Stomach (tissue), 9 donors: ENCODE data around the gene LIAS. TPM values are rescaled to one million over a fixed set of nuclear protein-coding genes. Genes with fewer than 3 reads are reported as not detected.

Source experiments
- DNase-seq, 2 donors: peaks; one replicate each; pipeline versions ENCODE4 v3.0.0 to v3.0.0-alpha.2; 2013 to 2019
- H3K27ac ChIP-seq, 5 donors: fragments of 200-600 bp in 4 of 5; sonication (generic) in 4 of 5; one replicate each; pipeline ENCODE4 v1.5.1; 2013 to 2019; ENCODE audit warnings: mild to moderate bottlenecking in 1 of 5, moderate library complexity in 1 of 5
- H3K27me3 ChIP-seq, 3 donors: fragments of 200-600 bp; sonication (generic); one replicate each; pipeline ENCODE4 v1.5.1; 2017 to 2019; ENCODE audit warnings: mixed run types in 1 of 3
- H3K36me3 ChIP-seq, 4 donors: fragments of 200-600 bp; sonication (generic); 1 replicate in 3 of 4; 2 replicates in 1 of 4; pipeline ENCODE4 v1.5.1; 2016 to 2019
- H3K4me1 ChIP-seq, 4 donors: fragments of 200-600 bp; sonication (generic); one replicate each; pipeline ENCODE4 v1.5.1; 2016 to 2019
- H3K4me3 ChIP-seq, 4 donors: fragments of 200-600 bp; sonication (generic) in 3 of 4; one replicate each; pipeline ENCODE4 v1.5.1; 2016 to 2019; ENCODE audit warnings: mild to moderate bottlenecking in 1 of 4
- H3K9me3 ChIP-seq, 4 donors: fragments of 200-600 bp; sonication (generic); one replicate each; pipeline ENCODE4 v1.5.1; 2016 to 2019
- CTCF ChIP-seq, 7 experiments: fragments of 450-650 bp in 4 of 7; fragments of 200-600 bp in 3 of 7; sonication (generic) in 3 of 7; IDR thresholded peaks; one replicate each; pipeline ENCODE4 v1.5.1; 2016 to 2019; ENCODE audit warnings: antibody characterized with exemption in 7 of 7, control low read depth in 2 of 7, mild to moderate bottlenecking in 1 of 7
- EP300 ChIP-seq: sonication (generic); formaldehyde crosslinking; IDR thresholded peaks from one replicate; pipeline ENCODE4 v1.6.1; 2017; ENCODE audit warnings: antibody characterized with exemption
- POLR2A ChIP-seq, 4 donors: fragments of 450-650 bp; IDR thresholded peaks; one replicate each; pipeline ENCODE4 v1.6.1; 2016; ENCODE audit warnings: antibody characterized with exemption in 4 of 4, control low read depth in 2 of 4, mild to moderate bottlenecking in 1 of 4, moderate library complexity in 1 of 4
- POLR2AphosphoS5 ChIP-seq, 3 donors: sonication (generic); formaldehyde crosslinking; IDR thresholded peaks; one replicate each; pipeline ENCODE4 v1.6.1; 2016; ENCODE audit warnings: antibody characterized with exemption in 3 of 3
- WGBS, 5 donors: extraction: QIAGEN DNeasy Blood & Tissue Kit in 3 of 5; methylation state at CpG; one replicate each; pipeline versions ENCODE4 v1.1.5 to v1.1.7; 2013 to 2018; 5-methylcytosine and 5-hydroxymethylcytosine counted together
- intact Hi-C: fragments of 100-400 bp; cut with DNase I; formaldehyde crosslinking; loops from one replicate; pipeline ENCODE4 v1.15.1; 2023; ENCODE audit warnings: low total_unique reads
- polyA plus RNA-seq, 3 donors: library from polyadenylated mRNA; stranded (reverse); fragments of 200-250 nt; gene quantifications; one replicate each; pipeline ENCODE4 v1.2.3, GENCODE V29; 2013
- total RNA-seq, 5 donors: library from RNA; depleted of rRNA; stranded (reverse); fragments of >200 nt; gene quantifications; one replicate each; pipeline versions ENCODE4 v1.1.0 to v1.2.3, GENCODE V29; 2014 to 2016
- donor health status: healthy with polysubstance abuse.
- donor health status: Bipolar disorder and iron deficiency.
- donor health status: healthy.

LIAS gene
- total and polyA plus RNA-seq, 8 donors = 10.4 to 36.2 (median 18.5) TPM

- H3K9me3 ChIP-seq = no peaks in the 10 kb centered on the region
- TF ChIP-seq CTCF (IDR thresholded peaks at IDR 0.05) (no peak), POLR2A (IDR thresholded peaks at IDR 0.05) (no peak), POLR2AphosphoS5 (IDR thresholded peaks at IDR 0.05) (no peak), EP300 (no peak)
- no peaks in the 10 kb centered on the region for H3K27me3 ChIP-seq
- no peak overlapping the region for H3K27ac ChIP-seq
- no peak for DNase-seq
- H3K4me1 ChIP-seq = no peaks in the 10 kb centered on the region
- no peak overlapping the region for H3K4me3 ChIP-seq
- peaks cover 0 to 66% (median 60%) of the 10 kb centered on the region in 4 donors for H3K36me3 ChIP-seq
- intact Hi-C loops = loop anchor here (10.0 kb wide), 1 partner anchor 188 kb away; no protein-coding TSS in a partner anchor
- WGBS, 5 donors = 72 to 93% (median 87%) methylated on average over 5 of the region's 5 CpGs
Measured at GRCh38 chr4:39476187-39476895, 17.5 kb downstream of the LIAS start.

- Histone ChIP-seq H3K36me3 (peaks cover 0 to 31% (median 24%) of the 10 kb centered on the region in 4 donors), H3K4me3 (no peak overlapping the region), H3K4me1 (no peaks in the 10 kb centered on the region), H3K27ac (no peak overlapping the region), H3K27me3 (no peaks in the 10 kb centered on the region), H3K9me3 (peaks cover 0 to 10% (median 0%) of the 10 kb centered on the region in 4 donors)
- DNase-seq = no peak
- no peak for TF ChIP-seq EP300
- TF ChIP-seq CTCF (IDR thresholded peaks at IDR 0.05) = no peak
- no peak for TF ChIP-seq POLR2AphosphoS5 (IDR thresholded peaks at IDR 0.05)
- TF ChIP-seq POLR2A (IDR thresholded peaks at IDR 0.05) = no peak
- intact Hi-C loops = no loop called here
- WGBS, 5 donors = 95 to 99% (median 98%) methylated on average over 27 of the region's 27 CpGs
Measured at GRCh38 chr4:39480251-39480650, 21.4 kb downstream of the LIAS start.

GRCh38 chr4:39480902-39481695, 22.2 kb downstream of the LIAS start:
- peaks cover 0 to 23% (median 18%) of the 10 kb centered on the region in 4 donors for H3K36me3 ChIP-seq
- intact Hi-C loops = no loop called here
- no peaks in the 10 kb centered on the region for H3K4me1 ChIP-seq
- TF ChIP-seq CTCF (IDR thresholded peaks at IDR 0.05) = no peak
- TF ChIP-seq POLR2A (IDR thresholded peaks at IDR 0.05) = no peak
- no peak for TF ChIP-seq POLR2AphosphoS5 (IDR thresholded peaks at IDR 0.05)
- no peak for TF ChIP-seq EP300
- H3K27ac ChIP-seq = no peak overlapping the region
- H3K27me3 ChIP-seq = no peaks in the 10 kb centered on the region
- peaks cover 0 to 10% (median 0%) of the 10 kb centered on the region in 4 donors for H3K9me3 ChIP-seq
- no peak for DNase-seq
- WGBS, 5 donors = 80 to 89% (median 86%) methylated on average over 21 of the region's 21 CpGs
- peak overlapping the region in 1 of 4 donors; percentile 17 for H3K4me3 ChIP-seq

- Histone ChIP-seq H3K27me3 (no peaks in the 10 kb centered on the region), H3K4me3 (no peak overlapping the region), H3K36me3 (no peaks in the 10 kb centered on the region), H3K9me3 (peaks cover 0 to 10% (median 0%) of the 10 kb centered on the region in 4 donors), H3K4me1 (no peaks in the 10 kb centered on the region), H3K27ac (no peak overlapping the region)
- 82 to 91% (median 88%) methylated on average over 6 of the region's 6 CpGs for WGBS, 5 donors
- no peak for TF ChIP-seq POLR2A (IDR thresholded peaks at IDR 0.05)
- TF ChIP-seq POLR2AphosphoS5 (IDR thresholded peaks at IDR 0.05) = no peak
- no peak for TF ChIP-seq EP300
- no peak for TF ChIP-seq CTCF (IDR thresholded peaks at IDR 0.05)
- DNase-seq = no peak
- intact Hi-C loops = no loop called here
Measured at GRCh38 chr4:39484582-39485272, 25.9 kb downstream of the LIAS start.
